ENCODE results near the gene MEGF11.

MEGF11 gene

DNA sequence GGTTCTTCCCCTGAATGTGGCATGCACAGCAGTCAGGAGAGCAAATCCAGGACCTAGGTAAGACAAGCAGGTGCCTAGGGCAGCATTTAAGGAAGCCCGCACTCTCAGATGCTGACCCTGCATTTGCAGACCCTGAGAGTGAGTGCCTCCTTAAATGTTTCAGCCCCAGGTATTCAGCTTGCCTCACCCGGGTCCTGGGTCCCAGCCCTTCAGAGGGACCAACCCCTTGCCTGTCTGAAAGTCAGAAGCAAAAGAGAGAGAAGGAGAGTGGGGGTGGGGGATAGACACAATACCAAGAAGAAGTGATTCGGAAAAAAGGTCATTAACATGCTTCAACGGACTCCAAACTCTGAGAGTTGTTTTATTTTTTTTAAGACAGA lies 75.0 kb downstream of the MEGF11 start:
- Histone ChIP-seq H3K4me1 (ENCODE audit: control insufficient read depth, low read depth, low read length) (peaks cover 50% of the 10 kb centered on the region), H3K27ac (ENCODE audit: low read length) (no peak overlapping the region), H3K27me3 (ENCODE audit: control insufficient read depth, insufficient read depth, low read length) (no peaks in the 10 kb centered on the region)

DNA sequence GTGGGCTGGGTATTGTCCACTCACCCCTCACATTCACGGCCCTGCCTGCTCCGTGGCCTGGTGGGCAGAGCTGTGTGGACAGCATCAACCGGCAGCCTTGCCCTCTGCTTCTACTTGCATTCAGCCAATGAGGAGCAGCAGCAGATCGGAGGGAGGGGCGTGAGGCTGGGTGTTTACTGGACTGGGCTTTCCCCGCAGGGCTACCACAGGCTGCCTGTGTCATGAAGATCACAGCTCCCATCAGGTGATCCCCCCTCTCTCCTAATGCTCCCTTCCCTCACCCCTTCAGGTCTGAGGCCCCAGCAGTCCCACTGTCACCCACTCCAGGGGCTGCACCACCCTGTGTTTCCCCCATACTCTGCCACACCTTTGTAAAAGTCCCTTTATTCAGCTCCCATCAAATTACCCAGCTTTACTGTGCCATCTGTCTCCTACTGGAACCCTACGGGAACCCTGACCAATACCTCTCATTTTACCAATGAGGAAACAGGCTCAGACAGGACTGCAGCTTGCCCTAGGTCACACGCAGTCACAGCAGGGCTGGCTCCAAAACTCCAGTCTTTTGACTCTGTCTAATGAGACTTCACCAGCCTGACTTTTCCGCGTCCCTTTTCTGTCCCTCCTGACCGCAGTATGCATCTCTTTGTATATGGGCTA lies 81.1 kb downstream of the MEGF11 start:
- Histone ChIP-seq H3K36me3 (ENCODE audit: control insufficient read depth, low read depth, low read length) (no peaks in the 10 kb centered on the region), H3K4me1 (ENCODE audit: control insufficient read depth, low read depth, low read length) (peaks cover 6% of the 10 kb centered on the region), H3K4me3 (ENCODE audit: low read length) (no peak overlapping the region), H3K9me3 (ENCODE audit: control insufficient read depth, low read depth, low read length) (no peaks in the 10 kb centered on the region), H3K9ac (ENCODE audit: low read length) (no peak overlapping the region), H3K27ac (ENCODE audit: low read length) (no peak overlapping the region), H3K27me3 (ENCODE audit: control insufficient read depth, insufficient read depth, low read length) (no peaks in the 10 kb centered on the region)

More for the DNA sequence above, 75.0 kb downstream of the MEGF11 start:
- Histone ChIP-seq H3K9me3 (ENCODE audit: control insufficient read depth, low read depth, low read length) (no peaks in the 10 kb centered on the region), H3K4me3 (ENCODE audit: low read length) (no peak overlapping the region), H3K36me3 (ENCODE audit: control insufficient read depth, low read depth, low read length) (no peaks in the 10 kb centered on the region), H3K9ac (ENCODE audit: low read length) (no peak overlapping the region)

DNA sequence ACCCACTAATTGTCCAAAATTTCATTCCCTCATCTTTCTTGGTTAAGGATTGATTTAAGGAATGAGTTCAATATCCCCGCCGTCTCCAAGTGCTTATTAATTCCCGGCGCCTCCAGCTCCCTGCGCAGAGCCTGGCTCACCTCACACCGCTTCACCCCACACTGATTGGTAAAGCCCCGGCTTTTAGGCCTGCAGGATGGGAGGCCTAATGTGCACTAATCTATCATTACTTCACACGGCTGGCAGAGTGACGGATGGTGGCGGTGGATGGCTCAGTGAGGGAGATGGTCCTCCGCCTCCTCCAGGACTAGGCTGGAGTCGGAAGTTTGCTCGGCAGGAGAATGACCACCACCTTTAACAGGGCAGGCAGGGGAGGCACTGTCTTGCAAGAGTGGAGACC lies 81.7 kb downstream of the MEGF11 start:
- Histone ChIP-seq H3K4me3 (ENCODE audit: low read length) (no peak overlapping the region), H3K9me3 (ENCODE audit: control insufficient read depth, low read depth, low read length) (no peaks in the 10 kb centered on the region), H3K27me3 (ENCODE audit: control insufficient read depth, insufficient read depth, low read length) (no peaks in the 10 kb centered on the region), H3K9ac (ENCODE audit: low read length) (no peak overlapping the region), H3K27ac (ENCODE audit: low read length) (no peak overlapping the region), H3K36me3 (ENCODE audit: control insufficient read depth, low read depth, low read length) (no peaks in the 10 kb centered on the region), H3K4me1 (ENCODE audit: control insufficient read depth, low read depth, low read length) (peaks cover 6% of the 10 kb centered on the region)

DNA sequence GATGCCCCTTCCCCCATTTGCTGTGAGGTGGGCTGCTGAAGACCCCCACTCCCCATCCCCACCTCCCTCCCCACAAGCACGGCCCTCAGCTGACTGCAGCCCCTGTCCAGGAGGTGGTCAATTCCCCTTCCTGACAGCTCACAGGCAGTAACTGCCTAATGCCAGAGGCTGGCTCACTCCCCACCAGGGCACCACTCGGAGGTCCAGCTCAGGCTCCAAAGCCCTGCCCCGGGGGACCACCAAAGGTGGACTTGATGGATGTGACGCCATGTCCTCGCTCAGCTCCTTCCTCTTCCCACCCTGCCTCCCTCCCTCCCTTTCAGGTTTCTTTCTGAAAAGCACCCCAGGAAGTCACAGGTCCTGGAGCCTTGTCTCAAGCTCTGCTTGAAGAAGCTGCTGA lies 82.8 kb downstream of the MEGF11 start:
- Histone ChIP-seq H3K9me3 (ENCODE audit: control insufficient read depth, low read depth, low read length) (no peaks in the 10 kb centered on the region), H3K4me3 (ENCODE audit: low read length) (no peak overlapping the region), H3K27ac (ENCODE audit: low read length) (no peak overlapping the region), H3K27me3 (ENCODE audit: control insufficient read depth, insufficient read depth, low read length) (no peaks in the 10 kb centered on the region), H3K4me1 (ENCODE audit: control insufficient read depth, low read depth, low read length) (peaks cover 3% of the 10 kb centered on the region), H3K36me3 (ENCODE audit: control insufficient read depth, low read depth, low read length) (no peaks in the 10 kb centered on the region), H3K9ac (ENCODE audit: low read length) (no peak overlapping the region)

DNA sequence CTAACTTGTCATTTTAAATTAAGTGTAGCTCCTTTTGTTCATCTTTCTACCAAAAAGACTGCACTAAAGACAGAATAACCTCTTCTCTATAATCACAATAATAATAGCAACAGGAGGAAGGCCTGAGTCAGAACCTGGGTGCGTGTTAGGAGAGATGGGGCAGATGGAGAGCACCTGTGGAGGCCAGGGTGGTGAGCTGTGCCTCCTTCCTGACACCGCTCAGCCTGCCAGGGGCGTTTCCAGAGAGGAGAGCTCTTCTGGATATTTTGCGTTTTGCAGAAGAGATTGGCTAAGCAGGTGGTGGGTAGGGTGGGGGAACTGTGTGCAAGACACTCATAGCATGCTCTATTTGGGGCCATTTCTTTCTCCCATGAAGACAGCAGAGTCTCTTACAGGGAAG lies 83.5 kb downstream of the MEGF11 start:
- Histone ChIP-seq H3K27me3 (ENCODE audit: control insufficient read depth, insufficient read depth, low read length) (no peaks in the 10 kb centered on the region), H3K27ac (ENCODE audit: low read length) (no peak overlapping the region), H3K4me1 (ENCODE audit: control insufficient read depth, low read depth, low read length) (peaks cover 3% of the 10 kb centered on the region), H3K4me3 (ENCODE audit: low read length) (no peak overlapping the region), H3K9me3 (ENCODE audit: control insufficient read depth, low read depth, low read length) (no peaks in the 10 kb centered on the region), H3K9ac (ENCODE audit: low read length) (no peak overlapping the region), H3K36me3 (ENCODE audit: control insufficient read depth, low read depth, low read length) (no peaks in the 10 kb centered on the region)

DNA sequence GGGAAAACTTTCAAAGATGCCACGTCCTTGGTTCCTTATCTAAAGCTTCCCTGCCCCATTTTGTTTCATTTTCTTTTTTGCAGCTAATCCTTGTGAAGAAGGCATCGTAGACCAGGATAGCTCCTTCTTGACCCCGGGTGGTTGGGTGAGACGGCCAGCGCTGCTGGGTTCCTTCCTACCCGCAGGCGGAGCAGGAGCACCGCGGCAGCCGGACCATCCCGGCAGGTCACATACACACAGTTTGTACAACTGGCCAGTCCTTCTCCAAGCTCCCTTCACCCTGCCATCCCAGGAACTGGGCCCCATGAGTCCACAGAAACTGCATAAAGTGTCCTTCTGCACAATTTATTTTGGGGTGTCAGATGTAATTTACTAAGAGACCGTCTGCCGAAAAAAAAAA lies 83.9 kb downstream of the MEGF11 start:
- no peaks in the 10 kb centered on the region for H3K27me3 ChIP-seq (ENCODE audit: control insufficient read depth, insufficient read depth, low read length)
- H3K9ac ChIP-seq (ENCODE audit: low read length): no peak overlapping the region
- H3K9me3 ChIP-seq (ENCODE audit: control insufficient read depth, low read depth, low read length): no peaks in the 10 kb centered on the region
- no peak overlapping the region for H3K27ac ChIP-seq (ENCODE audit: low read length)
- no peak overlapping the region for H3K4me3 ChIP-seq (ENCODE audit: low read length)
- peaks cover 3% of the 10 kb centered on the region for H3K4me1 ChIP-seq (ENCODE audit: control insufficient read depth, low read depth, low read length)
- H3K36me3 ChIP-seq (ENCODE audit: control insufficient read depth, low read depth, low read length): no peaks in the 10 kb centered on the region

DNA sequence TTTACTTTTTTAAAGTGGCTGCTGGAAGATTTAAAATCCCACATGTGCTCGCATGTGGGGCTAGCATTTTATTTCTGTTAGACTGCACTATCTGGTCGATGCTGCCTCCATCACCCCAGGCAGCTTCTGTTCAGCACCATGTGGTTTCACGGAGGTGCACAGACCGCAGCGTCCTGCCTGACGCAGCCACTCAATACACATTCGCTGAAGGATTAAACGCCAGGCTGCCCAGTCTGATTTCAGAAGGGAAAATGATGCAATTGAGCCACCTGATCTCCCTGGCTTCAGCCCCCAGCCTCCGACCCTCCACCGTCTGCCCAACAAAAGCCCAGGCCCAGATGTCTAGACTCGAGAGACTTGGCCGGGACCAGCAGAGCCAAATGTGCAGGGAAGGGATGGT lies 84.5 kb downstream of the MEGF11 start:
- Histone ChIP-seq H3K4me1 (ENCODE audit: control insufficient read depth, low read depth, low read length) (peaks cover 3% of the 10 kb centered on the region), H3K9ac (ENCODE audit: low read length) (no peak overlapping the region), H3K4me3 (ENCODE audit: low read length) (no peak overlapping the region), H3K9me3 (ENCODE audit: control insufficient read depth, low read depth, low read length) (no peaks in the 10 kb centered on the region), H3K36me3 (ENCODE audit: control insufficient read depth, low read depth, low read length) (no peaks in the 10 kb centered on the region), H3K27me3 (ENCODE audit: control insufficient read depth, insufficient read depth, low read length) (no peaks in the 10 kb centered on the region), H3K27ac (ENCODE audit: low read length) (no peak overlapping the region)

DNA sequence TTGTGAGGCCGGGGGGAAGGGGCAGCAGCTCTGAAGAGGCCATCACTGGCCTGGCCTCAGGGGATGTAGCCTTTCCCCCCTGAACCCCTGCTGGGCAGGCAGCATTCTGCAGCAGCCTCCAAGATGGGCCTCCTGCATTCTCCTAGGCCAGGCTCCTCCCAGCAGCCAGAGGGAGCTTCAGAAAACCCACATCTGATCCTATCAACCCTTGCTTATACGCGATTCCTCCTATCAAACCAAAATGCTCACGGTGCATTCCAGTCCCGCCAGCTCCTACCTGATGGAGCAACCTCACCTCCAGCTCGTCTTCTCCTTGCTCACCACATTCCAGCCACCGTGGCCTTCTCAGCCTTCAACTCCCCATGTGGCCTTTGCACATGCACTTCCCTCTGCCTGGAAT lies 85.7 kb downstream of the MEGF11 start:
- Histone ChIP-seq H3K4me1 (ENCODE audit: control insufficient read depth, low read depth, low read length) (peaks cover 3% of the 10 kb centered on the region), H3K9ac (ENCODE audit: low read length) (no peak overlapping the region), H3K4me3 (ENCODE audit: low read length) (no peak overlapping the region), H3K27ac (ENCODE audit: low read length) (no peak overlapping the region), H3K36me3 (ENCODE audit: control insufficient read depth, low read depth, low read length) (no peaks in the 10 kb centered on the region), H3K27me3 (ENCODE audit: control insufficient read depth, insufficient read depth, low read length) (no peaks in the 10 kb centered on the region), H3K9me3 (ENCODE audit: control insufficient read depth, low read depth, low read length) (no peaks in the 10 kb centered on the region)

DNA sequence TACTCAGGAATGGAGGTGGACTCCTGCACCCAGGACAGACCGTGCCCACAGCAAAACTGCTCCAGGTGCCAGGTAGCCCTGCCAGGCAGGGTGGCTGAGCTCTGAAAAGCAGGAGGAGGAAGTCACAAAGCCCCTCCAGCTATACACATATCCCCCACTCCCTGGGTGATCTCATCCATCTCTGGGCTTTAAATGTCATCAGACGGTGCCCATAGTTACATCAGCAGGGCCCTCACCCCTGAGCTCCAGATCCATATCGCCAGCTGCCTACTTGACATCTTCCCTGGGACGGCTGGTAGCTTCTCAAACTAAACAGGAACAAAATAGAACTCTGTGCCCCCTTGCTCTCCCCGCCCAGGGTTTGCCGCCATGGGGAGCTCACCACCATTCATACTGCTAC lies 87.7 kb downstream of the MEGF11 start:
- Histone ChIP-seq H3K9ac (ENCODE audit: low read length) (no peak overlapping the region), H3K36me3 (ENCODE audit: control insufficient read depth, low read depth, low read length) (no peaks in the 10 kb centered on the region), H3K27me3 (ENCODE audit: control insufficient read depth, insufficient read depth, low read length) (no peaks in the 10 kb centered on the region), H3K4me1 (ENCODE audit: control insufficient read depth, low read depth, low read length) (no peaks in the 10 kb centered on the region), H3K4me3 (ENCODE audit: low read length) (no peak overlapping the region), H3K9me3 (ENCODE audit: control insufficient read depth, low read depth, low read length) (no peaks in the 10 kb centered on the region), H3K27ac (ENCODE audit: low read length) (no peak overlapping the region)

DNA sequence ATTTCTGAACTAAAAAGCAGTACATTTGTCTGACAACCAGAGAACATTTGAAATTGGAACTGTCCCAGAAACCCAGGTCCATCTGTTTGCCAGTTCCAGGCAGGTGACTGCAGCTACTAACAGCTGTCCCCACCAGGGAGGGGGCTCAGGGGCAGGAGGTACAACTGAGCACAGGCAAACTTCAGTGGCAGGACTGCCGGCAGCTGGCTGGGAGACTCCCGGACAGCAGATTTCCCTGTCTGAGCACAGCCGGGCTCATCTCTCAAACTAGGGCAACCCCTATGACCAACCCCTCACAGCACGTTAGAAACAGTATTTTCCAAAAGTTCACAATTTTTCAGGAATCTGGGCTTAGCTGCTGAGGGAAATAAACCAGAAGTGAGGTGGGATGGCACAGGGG lies 88.8 kb downstream of the MEGF11 start:
- H3K4me3 ChIP-seq (ENCODE audit: low read length): no peak overlapping the region
- no peaks in the 10 kb centered on the region for H3K27me3 ChIP-seq (ENCODE audit: control insufficient read depth, insufficient read depth, low read length)
- H3K9ac ChIP-seq (ENCODE audit: low read length): no peak overlapping the region
- no peaks in the 10 kb centered on the region for H3K9me3 ChIP-seq (ENCODE audit: control insufficient read depth, low read depth, low read length)
- H3K4me1 ChIP-seq (ENCODE audit: control insufficient read depth, low read depth, low read length): no peaks in the 10 kb centered on the region
- no peak overlapping the region for H3K27ac ChIP-seq (ENCODE audit: low read length)
- no peaks in the 10 kb centered on the region for H3K36me3 ChIP-seq (ENCODE audit: control insufficient read depth, low read depth, low read length)

DNA sequence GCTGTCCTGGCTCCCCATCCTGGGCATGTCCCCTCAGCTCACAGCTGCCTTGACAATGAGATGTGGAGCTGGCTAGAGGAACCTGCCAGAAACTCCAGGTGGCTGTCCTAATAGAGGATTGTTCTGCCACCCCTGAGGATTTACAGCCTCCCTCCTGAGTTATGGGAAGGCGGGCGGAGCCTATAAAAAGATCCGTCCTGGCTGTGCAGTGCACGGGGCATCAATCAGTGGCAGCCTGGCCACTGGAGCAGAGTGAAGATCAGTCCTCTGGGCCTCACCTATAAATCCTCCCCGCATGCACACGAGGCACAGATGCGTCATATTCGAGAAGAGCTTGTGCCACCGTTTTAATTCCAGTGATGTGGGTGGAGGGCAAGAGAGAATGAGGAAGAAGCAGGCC lies 90.0 kb downstream of the MEGF11 start:
- H3K9ac ChIP-seq (ENCODE audit: low read length): no peak overlapping the region
- no peaks in the 10 kb centered on the region for H3K4me1 ChIP-seq (ENCODE audit: control insufficient read depth, low read depth, low read length)

DNA sequence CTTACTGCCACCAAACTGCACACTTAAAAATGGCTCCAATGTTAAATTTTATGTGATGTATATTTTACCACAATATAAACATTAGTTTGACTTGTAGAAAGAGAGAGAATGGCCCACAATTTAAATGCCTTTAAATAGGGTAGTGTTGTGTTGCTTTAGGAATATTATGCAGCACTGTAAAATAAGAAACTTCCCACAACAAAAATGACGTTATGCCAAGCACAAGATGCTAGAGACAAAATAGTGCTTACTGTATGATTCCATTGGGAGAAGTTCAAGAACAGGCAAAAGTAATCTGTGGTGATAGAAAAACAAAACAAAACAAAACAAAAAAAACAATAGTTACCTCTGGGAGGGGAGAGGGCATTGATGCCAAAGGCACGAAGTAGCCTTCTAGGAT lies 91.3 kb downstream of the MEGF11 start:
- Histone ChIP-seq H3K27me3 (ENCODE audit: control insufficient read depth, insufficient read depth, low read length) (no peaks in the 10 kb centered on the region), H3K27ac (ENCODE audit: low read length) (no peak overlapping the region), H3K36me3 (ENCODE audit: control insufficient read depth, low read depth, low read length) (no peaks in the 10 kb centered on the region), H3K9ac (ENCODE audit: low read length) (no peak overlapping the region), H3K9me3 (ENCODE audit: control insufficient read depth, low read depth, low read length) (no peaks in the 10 kb centered on the region), H3K4me3 (ENCODE audit: low read length) (no peak overlapping the region), H3K4me1 (ENCODE audit: control insufficient read depth, low read depth, low read length) (no peaks in the 10 kb centered on the region)

More for the DNA sequence above, 90.0 kb downstream of the MEGF11 start:
- Histone ChIP-seq H3K36me3 (ENCODE audit: control insufficient read depth, low read depth, low read length) (no peaks in the 10 kb centered on the region), H3K27ac (ENCODE audit: low read length) (no peak overlapping the region), H3K9me3 (ENCODE audit: control insufficient read depth, low read depth, low read length) (no peaks in the 10 kb centered on the region), H3K27me3 (ENCODE audit: control insufficient read depth, insufficient read depth, low read length) (no peaks in the 10 kb centered on the region), H3K4me3 (ENCODE audit: low read length) (no peak overlapping the region)

All from iPS-18a (cell line).